Duodenal mucosa (tissue), 2 donors: ENCODE data around the gene ZNF524.

ENCODE experiments used
- H3K27ac ChIP-seq: one replicate; pipeline ENCODE4 v1.7.0; 2013; ENCODE audit warnings: low read depth, low read length
- H3K27me3 ChIP-seq, 2 donors: one replicate each; pipeline ENCODE4 v1.7.0; 2013; ENCODE audit warnings: low read length in 2 of 2, control low read depth in 1 of 2; ENCODE audit not compliant: insufficient read depth in 2 of 2, control insufficient read depth in 1 of 2
- H3K36me3 ChIP-seq, 2 donors: one replicate each; pipeline ENCODE4 v1.7.0; 2013; ENCODE audit warnings: low read length in 2 of 2, control low read depth in 1 of 2; ENCODE audit not compliant: insufficient read depth in 2 of 2, control insufficient read depth in 1 of 2
- H3K4me1 ChIP-seq, 2 donors: one replicate each; pipeline ENCODE4 v1.7.0; 2013; ENCODE audit warnings: low read length in 2 of 2, control low read depth in 1 of 2; ENCODE audit not compliant: insufficient read depth in 2 of 2, control insufficient read depth in 1 of 2
- H3K4me3 ChIP-seq, 2 donors: one replicate each; pipeline ENCODE4 v1.7.0; 2013; ENCODE audit warnings: low read length in 2 of 2, low read depth in 1 of 2
- H3K9ac ChIP-seq, 2 donors: one replicate each; pipeline ENCODE4 v1.7.0; 2013; ENCODE audit warnings: low read length in 2 of 2, low read depth in 1 of 2
- H3K9me3 ChIP-seq, 2 donors: one replicate each; pipeline ENCODE4 v1.7.0; 2013; ENCODE audit warnings: low read length in 2 of 2, control low read depth in 1 of 2; ENCODE audit not compliant: control insufficient read depth in 1 of 2

The ZNF524 gene

DNA sequence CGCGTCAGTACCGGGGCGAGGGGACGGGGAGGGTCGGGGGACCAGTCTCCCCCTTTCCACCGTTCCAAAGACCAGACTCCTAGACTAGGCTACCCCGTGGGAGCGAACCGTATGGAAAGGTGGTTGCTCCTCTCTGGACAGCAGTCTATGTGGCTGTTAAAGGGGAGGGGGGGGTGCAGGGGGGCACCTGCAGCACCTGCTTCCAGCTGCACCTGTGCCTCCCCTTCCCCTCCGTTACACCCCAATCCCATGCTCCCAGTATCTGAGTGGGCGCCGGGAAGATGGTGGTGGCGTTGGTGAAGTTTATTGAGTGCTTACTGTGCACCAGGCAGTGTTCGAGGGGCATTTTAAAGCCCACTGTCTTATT lies 557 bp downstream of the ZNF524 start:
- Histone ChIP-seq H3K4me1 (peaks cover 10 to 22% of the 10 kb centered on the region in 2 donors), H3K36me3 (peaks cover 8 to 14% of the 10 kb centered on the region in 2 donors), H3K9me3 (no peaks in the 10 kb centered on the region), H3K4me3 (peak overlapping the region; percentile 72 to 76), H3K27me3 (no peaks in the 10 kb centered on the region), H3K9ac (peak overlapping the region; percentile 73 to 77), H3K27ac (peak overlapping the region; percentile 93)

- Histone ChIP-seq H3K9me3 (no peaks in the 10 kb centered on the region), H3K27ac (no peak overlapping the region), H3K36me3 (peaks cover 3 to 10% of the 10 kb centered on the region in 2 donors), H3K4me1 (peaks cover 10 to 22% of the 10 kb centered on the region in 2 donors), H3K9ac (peak overlapping the region; percentile 73 to 77), H3K27me3 (no peaks in the 10 kb centered on the region), H3K4me3 (peak overlapping the region; percentile 72 to 76)
Observed at GRCh38 chr19:55601084-55601483, 996 bp downstream of the ZNF524 start.

DNA sequence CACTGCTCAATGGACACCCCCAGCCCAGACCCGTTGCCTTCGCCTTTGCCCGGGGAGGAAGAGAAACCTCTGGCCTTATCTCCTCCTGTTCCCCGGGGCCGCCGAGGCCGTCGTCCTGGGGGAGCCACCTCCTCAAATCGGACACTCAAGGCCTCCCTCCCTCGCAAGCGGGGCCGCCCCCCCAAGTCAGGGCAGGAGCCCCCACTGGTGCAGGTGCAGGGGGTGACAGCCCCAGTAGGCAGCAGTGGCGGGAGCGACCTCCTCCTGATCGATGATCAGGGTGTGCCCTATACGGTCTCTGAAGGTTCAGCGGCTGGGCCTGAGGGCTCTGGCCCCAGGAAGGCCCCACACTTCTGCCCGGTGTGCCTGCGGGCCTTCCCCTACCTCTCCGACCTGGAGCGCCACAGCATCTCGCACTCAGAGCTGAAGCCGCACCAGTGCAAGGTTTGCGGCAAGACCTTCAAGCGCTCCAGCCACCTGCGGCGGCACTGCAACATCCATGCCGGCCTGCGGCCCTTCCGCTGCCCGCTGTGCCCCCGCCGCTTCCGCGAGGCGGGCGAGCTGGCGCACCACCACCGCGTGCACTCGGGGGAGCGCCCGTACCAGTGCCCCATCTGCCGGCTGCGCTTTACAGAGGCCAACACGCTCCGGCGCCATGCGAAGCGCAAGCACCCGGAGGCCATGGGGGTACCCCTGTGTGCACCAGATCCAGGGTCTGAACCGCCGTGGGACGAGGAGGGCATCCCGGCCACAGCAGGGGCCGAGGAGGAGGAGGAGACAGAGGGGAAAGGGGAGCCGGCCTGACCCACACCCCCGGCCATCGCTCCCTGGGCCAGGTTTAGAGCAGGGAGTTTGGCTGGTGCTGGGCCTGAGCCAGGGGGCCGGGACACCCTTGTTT lies 2.3 kb downstream of the ZNF524 start:
- H3K4me1 ChIP-seq: peaks cover 18 to 31% of the 10 kb centered on the region in 2 donors
- H3K36me3 ChIP-seq: peaks cover 0 to 2% of the 10 kb centered on the region in 2 donors
- H3K9ac ChIP-seq: no peak overlapping the region
- H3K27ac ChIP-seq: no peak overlapping the region
- no peaks in the 10 kb centered on the region for H3K9me3 ChIP-seq
- H3K4me3 ChIP-seq: no peak overlapping the region
- H3K27me3 ChIP-seq: no peaks in the 10 kb centered on the region

- no peak overlapping the region for H3K27ac ChIP-seq
- no peaks in the 10 kb centered on the region for H3K9me3 ChIP-seq
- no peaks in the 10 kb centered on the region for H3K27me3 ChIP-seq
- no peak overlapping the region for H3K4me3 ChIP-seq
- H3K9ac ChIP-seq: no peak overlapping the region
- H3K4me1 ChIP-seq: peaks cover 18 to 31% of the 10 kb centered on the region in 2 donors
- no peaks in the 10 kb centered on the region for H3K36me3 ChIP-seq
Observed at GRCh38 chr19:55603115-55603514, 3.0 kb downstream of the ZNF524 start.

GRCh38 chr19:55603581-55604292 lies 3.6 kb downstream of the ZNF524 start:
- Histone ChIP-seq H3K4me1 (peaks cover 18 to 31% of the 10 kb centered on the region in 2 donors), H3K9me3 (no peaks in the 10 kb centered on the region), H3K9ac (no peak overlapping the region), H3K4me3 (no peak overlapping the region), H3K27me3 (no peaks in the 10 kb centered on the region), H3K27ac (no peak overlapping the region), H3K36me3 (no peaks in the 10 kb centered on the region)

DNA sequence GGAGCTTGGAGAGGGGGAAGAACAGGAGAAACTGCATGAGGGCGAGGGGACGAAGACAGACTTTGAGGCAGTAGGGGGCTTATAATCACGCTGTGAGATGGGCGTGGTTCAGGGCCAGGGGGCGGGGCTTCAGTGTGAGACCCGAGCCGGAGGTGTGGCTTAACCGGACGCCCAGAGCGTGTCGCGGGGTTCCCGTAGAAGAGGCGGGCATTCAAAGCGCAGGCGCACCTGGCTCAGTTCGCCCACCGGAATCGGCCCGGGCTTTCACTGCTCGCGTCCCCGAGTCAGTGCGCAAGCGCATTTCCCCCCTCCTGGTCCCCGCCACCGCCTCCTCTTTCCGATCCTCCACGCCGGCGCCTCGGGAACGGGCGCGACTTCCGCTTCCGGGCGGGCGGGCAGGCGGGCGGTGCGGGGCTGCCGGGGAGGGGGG lies 5.1 kb downstream of the ZNF524 start:
- H3K27me3 ChIP-seq: no peaks in the 10 kb centered on the region
- H3K4me1 ChIP-seq: peaks cover 18 to 31% of the 10 kb centered on the region in 2 donors
- H3K9ac ChIP-seq: peak overlapping the region; percentile 59 to 94
- peak overlapping the region; percentile 76 to 94 for H3K4me3 ChIP-seq
- peaks cover 0 to 10% of the 10 kb centered on the region in 2 donors for H3K36me3 ChIP-seq
- peak overlapping the region; percentile 88 for H3K27ac ChIP-seq
- no peaks in the 10 kb centered on the region for H3K9me3 ChIP-seq

DNA sequence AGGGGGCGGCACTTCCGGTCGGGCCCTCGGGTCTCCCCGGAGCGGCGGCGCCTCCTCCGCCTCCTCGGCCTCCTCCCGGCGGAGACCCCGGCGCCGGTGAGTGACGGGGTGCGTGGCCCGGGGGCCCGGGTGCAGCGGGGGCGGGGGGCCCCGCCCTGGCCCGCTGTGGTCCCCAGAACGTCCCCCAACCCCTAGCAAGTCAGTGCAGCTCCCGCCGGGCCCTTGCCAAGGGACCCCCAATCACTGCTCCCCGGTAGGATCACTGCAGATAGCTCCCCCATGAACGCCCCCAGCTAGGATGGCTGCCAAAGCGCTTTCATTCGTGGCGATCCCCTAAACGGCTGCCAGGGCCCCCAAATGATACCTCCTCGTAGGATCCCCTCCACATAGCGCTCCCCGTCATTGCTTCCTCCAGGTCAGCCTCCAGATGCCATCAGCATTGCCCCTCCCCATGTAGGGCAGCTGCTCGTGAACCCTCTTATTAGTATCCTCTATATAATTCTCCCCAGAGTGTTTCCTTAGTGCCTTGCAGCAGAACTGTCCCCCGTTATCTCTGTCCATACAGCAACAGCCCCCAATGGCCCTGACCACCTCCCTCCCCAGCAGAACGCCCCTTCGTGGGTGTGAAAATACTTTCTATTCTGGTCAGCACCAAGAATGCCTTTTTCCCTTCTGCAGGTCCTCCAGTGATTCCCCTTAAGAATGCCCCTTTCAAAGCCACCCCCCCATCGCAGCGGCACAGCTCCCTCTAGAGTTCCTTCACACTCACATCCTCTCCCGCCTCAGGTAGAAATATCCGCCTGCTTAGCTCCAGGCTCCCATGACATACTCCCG lies 5.8 kb downstream of the ZNF524 start, which contains the start of gene ZNF865:
ZNF865 (plus strand) TSS at position 11 of the 834 bp plus-strand sequence. CDS start 7,972 bp downstream, outside the sequence.
- Histone ChIP-seq H3K4me1 (peaks cover 15 to 28% of the 10 kb centered on the region in 2 donors), H3K36me3 (peaks cover 0 to 15% of the 10 kb centered on the region in 2 donors), H3K27me3 (no peaks in the 10 kb centered on the region), H3K9me3 (no peaks in the 10 kb centered on the region), H3K27ac (peak within 1 kb of the TSS; percentile 88), H3K4me3 (peak within 1 kb of the TSS; percentile 92 to 94), H3K9ac (peak within 1 kb of the TSS; percentile 61 to 94)

- H3K4me1 ChIP-seq: peaks cover 9 to 22% of the 10 kb centered on the region in 2 donors
- H3K27me3 ChIP-seq: no peaks in the 10 kb centered on the region
- H3K9me3 ChIP-seq: no peaks in the 10 kb centered on the region
- no peak overlapping the region for H3K27ac ChIP-seq
- peak overlapping the region; percentile 92 to 94 for H3K4me3 ChIP-seq
- peak overlapping the region; percentile 61 to 94 for H3K9ac ChIP-seq
- H3K36me3 ChIP-seq: peaks cover 0 to 15% of the 10 kb centered on the region in 2 donors
Observed at GRCh38 chr19:55606471-55606787, 6.3 kb downstream of the ZNF524 start.

- peak overlapping the region in 1 of 2 donors; percentile 94 for H3K4me3 ChIP-seq
- H3K27ac ChIP-seq: no peak overlapping the region
- H3K4me1 ChIP-seq: peaks cover 8 to 22% of the 10 kb centered on the region in 2 donors
- H3K9ac ChIP-seq: peak overlapping the region in 1 of 2 donors; percentile 94
- no peaks in the 10 kb centered on the region for H3K27me3 ChIP-seq
- no peaks in the 10 kb centered on the region for H3K9me3 ChIP-seq
- H3K36me3 ChIP-seq: peaks cover 0 to 15% of the 10 kb centered on the region in 2 donors
Observed at GRCh38 chr19:55606817-55607216, 6.7 kb downstream of the ZNF524 start.
